HEK293 (cell line): ENCODE results near the gene CLIP1.

ENCODE experiments used
- BCL11A ChIP-seq: fragments of 450-650 bp; formaldehyde crosslinking; IDR thresholded peaks from 2 replicates; pipeline ENCODE4 v1.5.1; 2016; ENCODE audit warnings: low read depth, missing biosample characterization, missing genetic modification characterization
- BCL11B ChIP-seq: fragments of 450-650 bp; formaldehyde crosslinking; IDR thresholded peaks from 2 replicates; pipeline ENCODE4 v1.5.1; 2016; ENCODE audit warnings: low read depth, missing biosample characterization, missing genetic modification characterization
- HIC1 ChIP-seq: fragments of 450-650 bp; formaldehyde crosslinking; IDR thresholded peaks from 2 replicates; pipeline ENCODE4 v1.5.1; 2016; ENCODE audit warnings: missing biosample characterization, missing genetic modification characterization
- OSR2 ChIP-seq: fragments of 450-650 bp; formaldehyde crosslinking; IDR thresholded peaks from 2 replicates; pipeline ENCODE4 v1.5.1; 2016; ENCODE audit warnings: missing biosample characterization, missing genetic modification characterization
- PBX3 ChIP-seq: sonication (generic); formaldehyde crosslinking; IDR thresholded peaks from 2 replicates; pipeline ENCODE4 v1.8.1; 2022; ENCODE audit warnings: mild to moderate bottlenecking, moderate library complexity, missing genetic modification reagents
- PRDM2 ChIP-seq: fragments of 450-650 bp; formaldehyde crosslinking; IDR thresholded peaks from 2 replicates; pipeline ENCODE4 v1.5.1; 2016; ENCODE audit warnings: missing biosample characterization, missing genetic modification characterization, borderline replicate concordance
- SP7 ChIP-seq: fragments of 450-650 bp; formaldehyde crosslinking; IDR thresholded peaks from 2 replicates; pipeline ENCODE4 v1.5.1; 2016; ENCODE audit warnings: missing biosample characterization, missing genetic modification characterization
- WT1 ChIP-seq: fragments of 450-650 bp; formaldehyde crosslinking; IDR thresholded peaks from 2 replicates; pipeline ENCODE4 v1.5.1; 2016; ENCODE audit warnings: missing biosample characterization, missing genetic modification characterization
- ZBTB1 ChIP-seq: fragments of 450-650 bp; formaldehyde crosslinking; IDR thresholded peaks from 2 replicates; pipeline ENCODE4 v1.5.1; 2016; ENCODE audit warnings: missing biosample characterization, missing genetic modification characterization
- ZNF274 ChIP-seq, 2 experiments: fragments of 200-500 bp in 1 of 2; fragments of 450-650 bp in 1 of 2; sonication (Bioruptor generic) in 1 of 2; formaldehyde crosslinking in 1 of 2; IDR thresholded peaks; 2 replicates each; pipeline versions ENCODE4 v1.5.1 to v1.6.1; 2014 to 2016; ENCODE audit warnings: borderline replicate concordance in 1 of 2, inconsistent platforms in 1 of 2, low read length in 1 of 2, missing biosample characterization in 1 of 2, missing genetic modification characterization in 1 of 2
- ZNF280C ChIP-seq: fragments of 450-650 bp; formaldehyde crosslinking; IDR thresholded peaks from 2 replicates; pipeline ENCODE4 v1.5.1; 2016; ENCODE audit warnings: missing biosample characterization, missing genetic modification characterization
- ZNF324 ChIP-seq: fragments of 450-650 bp; formaldehyde crosslinking; IDR thresholded peaks from 2 replicates; pipeline ENCODE4 v1.5.1; 2016; ENCODE audit warnings: missing biosample characterization, missing genetic modification characterization
- ZNF350 ChIP-seq: fragments of 450-650 bp; formaldehyde crosslinking; IDR thresholded peaks from 2 replicates; pipeline ENCODE4 v1.5.0; 2017; ENCODE audit warnings: missing biosample characterization, mild to moderate bottlenecking, missing genetic modification characterization
- ZNF391 ChIP-seq: fragments of 450-650 bp; formaldehyde crosslinking; IDR thresholded peaks from 2 replicates; pipeline ENCODE4 v1.5.1; 2016; ENCODE audit warnings: low read depth, missing biosample characterization, missing genetic modification characterization, borderline replicate concordance
- ZNF416 ChIP-seq: fragments of 450-650 bp; formaldehyde crosslinking; IDR thresholded peaks from 2 replicates; pipeline ENCODE4 v1.5.1; 2016; ENCODE audit warnings: missing biosample characterization, missing genetic modification characterization
- ZNF518A ChIP-seq: fragments of 450-650 bp; formaldehyde crosslinking; conservative IDR thresholded peaks from 2 replicates; pipeline ENCODE4 v1.5.1; 2016; ENCODE audit warnings: low read depth, missing biosample characterization, missing genetic modification characterization
- ZNF530 ChIP-seq: fragments of 450-650 bp; formaldehyde crosslinking; IDR thresholded peaks from 2 replicates; pipeline ENCODE4 v1.5.1; 2016; ENCODE audit warnings: low read depth, missing biosample characterization, missing genetic modification characterization
- ZNF664 ChIP-seq: fragments of 450-650 bp; formaldehyde crosslinking; IDR thresholded peaks from 2 replicates; pipeline ENCODE4 v1.5.1; 2016; ENCODE audit warnings: missing biosample characterization, missing genetic modification characterization
- ZNF692 ChIP-seq: fragments of 450-650 bp; formaldehyde crosslinking; IDR thresholded peaks from 2 replicates; pipeline ENCODE4 v1.5.1; 2016; ENCODE audit warnings: missing biosample characterization, missing genetic modification characterization

The CLIP1 gene

GRCh38 chr12:122366685-122367475 lies 55.6 kb downstream of the CLIP1 start (continued):
- TF ChIP-seq PRDM2 (tag by site-specific recombination) (no peak), ZNF280C (tag by site-specific recombination) (no peak), ZNF274 (IDR thresholded peaks at IDR 0.05; ENCODE audit: low read length) (no peak), ZNF274 (tag by site-specific recombination; IDR thresholded peaks at IDR 0.05; ENCODE audit: borderline replicate concordance) (no peak), ZNF664 (tag by site-specific recombination) (no peak), OSR2 (peak; percentile 43; the same call in 1 of the 2 replicates), ZNF416 (tag by site-specific recombination) (no peak), ZNF350 (tag by site-specific recombination) (no peak), BCL11B (no peak), HIC1 (tag by site-specific recombination) (0 out of 2 replicates have a peak, but pooled peaks have one; percentile 27), BCL11A (tag by site-specific recombination) (no peak), ZNF518A (tag by site-specific recombination) (0 out of 2 replicates have a peak, but pooled peaks have one; percentile 17), PBX3 (CRISPR knock-in tag) (no peak), ZNF391 (no peak), WT1 (tag by site-specific recombination) (no peak), ZNF692 (peak; percentile 72), ZBTB1 (no peak), SP7 (tag by site-specific recombination) (peak; percentile 87), ZNF324 (tag by site-specific recombination) (0 out of 2 replicates have a peak, but pooled peaks have one; percentile 52), ZNF530 (tag by site-specific recombination) (no peak)
